GM10266 (cell line): ENCODE data around the gene DYRK1A.
"Not testable (repeated sequence)": the region's sequence is repeated elsewhere in the genome, so short reads cannot be mapped to it uniquely, and the experiment has no call there.

Experiments used
- DNase-seq: peaks from one replicate; pipeline ENCODE4 v3.0.0; 2012; ENCODE audit errors: extremely low spot score
- TF ChIP-seq, protein P1 (sequence below): IDR thresholded peaks from 2 replicates; pipeline ENCODE4 v1.5.1; 2012; ENCODE audit warnings: mild to moderate bottlenecking, low read depth; ENCODE audit not compliant: control insufficient read depth, insufficient read depth; ENCODE audit errors: missing control alignments

Gene DYRK1A

DNA sequence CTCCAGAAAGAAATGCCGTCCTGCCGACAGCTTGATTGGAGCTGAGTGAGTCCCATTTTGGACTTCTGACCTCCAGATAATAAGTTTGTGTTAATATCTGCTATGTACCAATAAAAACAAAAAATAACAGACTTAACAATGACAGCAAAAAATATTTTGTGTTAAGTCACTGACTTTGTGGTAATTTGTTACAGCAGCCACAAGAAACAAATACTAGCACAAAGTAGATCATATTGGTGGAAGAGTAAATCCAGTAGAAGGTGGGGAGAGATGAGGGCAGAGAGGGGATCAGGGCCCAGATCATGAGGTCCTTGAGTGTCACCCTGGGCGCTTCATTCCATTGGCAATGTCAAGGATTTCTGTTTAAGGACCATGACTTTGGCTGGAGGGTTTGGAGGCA is 168.6 kb downstream of the DYRK1A start:
- DNase-seq, result no peak
- TF ChIP-seq, protein P1, sequence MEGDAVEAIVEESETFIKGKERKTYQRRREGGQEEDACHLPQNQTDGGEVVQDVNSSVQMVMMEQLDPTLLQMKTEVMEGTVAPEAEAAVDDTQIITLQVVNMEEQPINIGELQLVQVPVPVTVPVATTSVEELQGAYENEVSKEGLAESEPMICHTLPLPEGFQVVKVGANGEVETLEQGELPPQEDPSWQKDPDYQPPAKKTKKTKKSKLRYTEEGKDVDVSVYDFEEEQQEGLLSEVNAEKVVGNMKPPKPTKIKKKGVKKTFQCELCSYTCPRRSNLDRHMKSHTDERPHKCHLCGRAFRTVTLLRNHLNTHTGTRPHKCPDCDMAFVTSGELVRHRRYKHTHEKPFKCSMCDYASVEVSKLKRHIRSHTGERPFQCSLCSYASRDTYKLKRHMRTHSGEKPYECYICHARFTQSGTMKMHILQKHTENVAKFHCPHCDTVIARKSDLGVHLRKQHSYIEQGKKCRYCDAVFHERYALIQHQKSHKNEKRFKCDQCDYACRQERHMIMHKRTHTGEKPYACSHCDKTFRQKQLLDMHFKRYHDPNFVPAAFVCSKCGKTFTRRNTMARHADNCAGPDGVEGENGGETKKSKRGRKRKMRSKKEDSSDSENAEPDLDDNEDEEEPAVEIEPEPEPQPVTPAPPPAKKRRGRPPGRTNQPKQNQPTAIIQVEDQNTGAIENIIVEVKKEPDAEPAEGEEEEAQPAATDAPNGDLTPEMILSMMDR, result no peak

GRCh38 chr21:37535672-37536071 is 169.1 kb downstream of the DYRK1A start:
- TF ChIP-seq, protein P1, result no peak
- no peak for DNase-seq

- TF ChIP-seq, protein P1, result no peak
- no peak for DNase-seq
These were observed 170.2 kb downstream of the DYRK1A start for GRCh38 chr21:37536616-37537278.

DNA sequence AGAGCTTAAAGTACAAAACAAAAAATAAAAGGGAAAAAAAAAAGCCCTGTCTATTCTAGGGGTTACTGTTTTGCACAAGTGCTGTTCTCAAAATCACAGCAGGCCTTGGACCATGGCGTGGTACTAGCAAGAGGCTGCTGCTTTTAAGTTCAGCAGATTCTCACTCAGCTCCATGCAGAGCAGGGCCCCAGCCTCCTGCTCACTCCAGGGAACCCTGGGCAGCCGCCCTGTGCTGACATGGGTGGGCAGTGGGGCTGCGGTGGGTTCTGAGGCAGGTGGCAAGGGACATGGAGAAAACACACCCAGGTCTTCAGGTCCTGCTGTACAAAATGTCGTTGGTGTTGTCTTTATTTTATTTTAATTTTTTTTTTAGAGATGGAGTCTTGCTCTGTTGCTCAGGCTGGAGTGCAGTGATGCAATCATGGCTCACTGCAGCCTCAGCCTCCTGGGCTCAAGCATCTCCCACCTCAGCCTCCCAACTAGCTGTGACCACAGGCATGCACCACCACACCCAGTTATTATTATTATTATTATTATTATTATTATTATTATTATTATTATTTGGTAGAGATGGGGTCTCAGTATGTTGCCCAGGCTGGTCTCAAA is 170.9 kb downstream of the DYRK1A start:
- TF ChIP-seq, protein P1, result no peak
- no peak for DNase-seq

GRCh38 chr21:37538971-37539590 is 172.5 kb downstream of the DYRK1A start:
- TF ChIP-seq, protein P1, result no peak

DNA sequence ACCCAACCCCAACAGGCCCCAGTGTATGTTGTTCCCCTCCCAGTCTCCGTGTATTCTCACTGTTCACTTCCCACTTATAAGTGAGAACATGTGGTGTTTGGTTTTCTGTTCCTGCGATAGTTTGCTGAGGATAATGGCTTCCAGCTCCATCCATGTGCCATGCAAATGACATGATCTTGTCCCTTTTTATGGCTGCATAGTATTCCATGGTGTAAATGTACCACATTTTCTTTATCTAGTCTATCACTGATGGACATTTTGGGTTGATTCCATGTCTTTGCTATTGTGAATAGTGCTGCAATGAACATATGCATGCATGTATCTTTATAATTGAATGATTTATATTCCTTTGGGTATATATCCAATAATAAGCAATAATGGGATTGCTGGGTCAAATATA is 174.6 kb downstream of the DYRK1A start:
- DNase-seq, result not testable (repeated sequence)

More at GRCh38 chr21:37538971-37539590, 172.5 kb downstream of the DYRK1A start:
- DNase-seq, result no peak

- DNase-seq, result no peak
- TF ChIP-seq, protein P1, result no peak
These were observed 175.9 kb downstream of the DYRK1A start for GRCh38 chr21:37542512-37542911.
